ENCODE data around the gene ARL2.
"Not testable (repeated sequence)": the region's sequence is repeated elsewhere in the genome, so short reads cannot be mapped to it uniquely, and the experiment has no call there.

The ARL2 gene

DNA sequence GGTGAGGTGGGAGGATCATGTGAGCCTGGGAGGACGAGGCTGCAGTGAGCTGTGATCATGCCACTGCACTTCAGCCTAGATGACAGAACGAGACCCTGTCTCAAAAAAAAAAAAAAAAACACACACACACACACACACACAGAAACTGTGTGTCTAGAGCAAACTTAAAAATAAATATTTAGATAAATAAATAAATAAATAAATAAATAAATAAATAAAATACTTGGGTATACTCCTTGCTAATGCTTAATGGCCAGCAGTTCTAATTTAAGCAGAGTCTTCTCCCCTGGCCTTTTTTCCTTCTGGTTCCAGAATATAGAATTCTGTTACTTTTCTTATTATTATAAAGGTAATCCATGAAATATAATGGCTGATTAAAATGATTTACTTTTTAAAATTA lies 5.1 kb upstream of the ARL2 start:
- no peak for DNase-seq

DNA sequence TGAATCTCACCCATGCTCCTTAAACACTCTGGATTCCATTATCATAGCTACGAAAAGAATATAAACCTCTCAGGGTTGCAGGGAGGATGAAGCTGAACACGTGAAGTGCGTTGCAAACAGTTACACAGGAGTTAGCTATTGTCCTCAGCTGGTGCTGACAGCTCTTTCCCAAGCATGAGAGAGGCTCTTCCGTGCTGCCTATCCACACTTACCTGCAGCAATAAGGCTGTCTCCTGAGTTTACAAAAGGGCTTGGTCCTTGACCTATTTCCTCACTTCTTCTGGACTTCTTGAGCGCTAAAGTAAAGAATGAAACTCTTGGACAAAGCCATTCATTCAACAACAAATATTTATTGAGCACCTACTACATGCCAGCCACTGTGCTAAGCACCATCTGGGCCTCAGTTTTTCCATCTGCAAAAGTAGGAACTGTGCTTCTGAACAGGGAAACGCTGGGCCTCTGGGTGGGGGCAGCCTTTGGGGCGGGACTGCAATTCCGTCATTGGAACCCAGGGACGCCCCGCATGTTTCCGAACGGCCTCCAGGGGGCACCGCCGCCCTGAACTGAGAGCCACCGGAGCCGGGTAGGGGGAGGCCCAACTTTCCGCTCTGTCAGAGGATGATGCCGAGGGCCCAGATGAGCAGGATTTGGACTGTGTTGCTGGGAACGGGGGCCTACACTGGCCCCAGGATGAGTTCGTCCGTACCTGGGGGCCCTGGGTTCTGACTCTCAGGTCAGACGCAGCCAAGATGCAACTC lies 651 bp upstream of the ARL2 start:
- DNase-seq: peak; percentile 95

DNA sequence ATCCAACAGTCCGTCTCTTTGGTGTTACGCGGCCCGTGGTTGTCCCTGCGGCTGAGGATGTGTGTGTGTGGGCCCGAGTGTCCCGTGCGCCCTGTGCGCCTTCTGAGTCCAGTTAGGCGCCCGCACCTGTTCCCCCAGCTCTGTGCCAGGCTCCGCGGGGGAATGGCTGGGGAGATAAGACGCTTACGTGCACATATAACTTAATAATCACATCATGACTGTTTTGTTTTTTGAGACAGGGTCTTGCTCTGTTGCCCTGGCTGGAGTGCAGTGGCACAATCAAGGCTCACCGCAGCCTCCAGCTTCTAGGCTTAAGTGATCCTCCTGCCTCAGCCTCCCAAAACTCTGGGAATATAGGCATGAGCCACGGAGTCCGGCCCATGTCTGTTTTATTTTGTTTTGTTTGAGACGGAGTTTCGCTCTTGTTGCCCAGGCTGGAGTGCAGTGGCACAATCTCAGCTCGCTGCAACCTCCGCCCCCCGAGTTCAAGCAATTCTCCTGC lies 817 bp downstream of the ARL2 start:
- DNase-seq: no peak

DNA sequence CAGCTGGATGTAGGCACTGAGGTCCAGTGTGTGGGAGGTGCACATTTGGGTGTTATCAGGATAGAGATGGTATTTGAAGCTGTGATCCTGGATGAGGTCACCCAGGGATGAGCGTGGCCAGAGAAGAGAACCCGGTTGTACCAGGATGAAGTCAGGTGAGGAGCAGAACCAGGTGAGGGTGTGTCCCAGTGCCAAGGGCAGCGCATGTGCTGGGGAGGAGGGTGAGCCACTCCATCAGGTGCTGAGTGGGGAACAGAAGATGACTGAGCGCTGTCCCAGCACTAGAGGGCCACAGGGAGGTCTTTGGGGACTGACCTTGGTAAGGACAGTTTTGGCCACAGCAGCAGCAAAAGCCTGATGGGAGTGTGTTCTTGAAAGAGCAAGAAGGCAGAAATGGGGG lies 2.7 kb downstream of the ARL2 start:
- no peak for DNase-seq

DNA sequence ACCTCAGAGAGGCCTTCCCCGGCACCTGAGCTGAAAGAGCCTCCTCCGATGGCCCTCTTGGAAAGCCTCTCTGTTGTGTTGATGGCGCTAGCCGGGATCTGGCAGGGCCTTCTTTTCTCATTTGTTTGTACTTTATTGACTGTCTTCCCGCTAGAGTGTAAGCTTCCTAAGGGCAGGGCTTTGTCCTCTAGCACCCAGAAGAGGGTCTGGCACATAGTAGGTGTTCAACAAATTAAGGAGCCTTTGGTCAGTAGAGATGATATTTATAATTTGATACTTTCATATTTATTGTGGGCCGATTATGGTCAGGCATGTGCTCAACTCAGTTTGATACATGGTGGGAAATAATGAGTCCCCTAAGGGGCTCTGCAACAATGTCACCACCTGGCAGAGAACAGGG lies 4.0 kb downstream of the ARL2 start:
- no peak for DNase-seq

DNA sequence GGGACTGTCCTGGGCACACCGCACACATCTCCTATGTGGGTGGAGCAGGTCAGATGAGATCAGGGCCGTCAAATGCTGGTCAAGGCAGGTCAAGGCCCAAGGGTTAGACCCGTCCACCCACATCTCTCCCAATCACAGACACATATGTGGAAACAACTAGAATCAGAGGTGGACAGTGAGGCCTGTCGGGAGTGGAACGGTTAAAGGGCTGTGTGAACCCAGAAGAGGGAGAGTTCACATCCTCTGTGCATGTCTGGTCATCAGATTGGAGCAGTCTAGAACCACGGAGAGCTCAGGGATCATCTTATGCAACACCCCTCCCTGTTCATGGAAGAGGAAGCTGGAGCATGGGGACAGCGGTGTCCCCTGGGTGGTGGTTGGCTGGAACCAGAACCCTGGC lies 5.9 kb downstream of the ARL2 start:
- no peak for DNase-seq

DNA sequence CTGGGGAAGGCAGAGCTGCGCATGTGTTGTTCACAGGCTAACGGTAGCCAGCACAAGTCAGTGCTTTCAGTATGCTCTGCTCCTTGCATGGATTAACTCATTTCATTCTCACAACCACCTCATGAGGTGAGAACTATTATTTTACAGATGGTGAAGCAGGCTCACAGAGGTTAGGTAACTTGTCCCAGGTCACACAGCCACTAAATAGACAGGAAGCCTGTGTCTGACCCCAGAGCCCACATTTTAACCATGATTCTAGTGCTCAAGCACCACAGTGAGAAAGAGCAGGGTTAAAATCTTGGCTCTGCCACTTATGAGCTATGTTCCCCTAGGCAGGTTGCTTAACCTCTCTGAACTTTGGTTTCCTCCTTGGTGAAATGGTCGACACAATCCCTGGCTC lies 7.0 kb downstream of the ARL2 start:
- no peak for DNase-seq

DNA sequence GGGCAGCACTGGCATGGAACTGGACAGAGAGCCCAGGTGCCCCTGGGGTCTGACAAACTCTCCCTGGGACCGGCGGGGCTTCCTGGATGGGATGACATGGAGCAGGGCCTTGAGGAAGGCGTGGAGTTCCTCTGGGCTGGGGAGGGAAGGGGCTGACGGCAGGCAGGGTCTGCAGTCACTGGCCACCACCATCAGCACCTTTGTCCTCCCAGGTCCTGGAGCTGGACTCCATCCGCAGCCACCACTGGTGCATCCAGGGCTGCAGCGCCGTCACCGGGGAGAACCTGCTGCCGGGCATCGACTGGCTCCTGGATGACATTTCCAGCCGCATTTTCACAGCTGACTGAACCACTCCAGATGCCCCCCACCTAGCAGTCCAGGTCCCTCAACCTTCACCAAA lies 7.5 kb downstream of the ARL2 start:
- no peak for DNase-seq

DNA sequence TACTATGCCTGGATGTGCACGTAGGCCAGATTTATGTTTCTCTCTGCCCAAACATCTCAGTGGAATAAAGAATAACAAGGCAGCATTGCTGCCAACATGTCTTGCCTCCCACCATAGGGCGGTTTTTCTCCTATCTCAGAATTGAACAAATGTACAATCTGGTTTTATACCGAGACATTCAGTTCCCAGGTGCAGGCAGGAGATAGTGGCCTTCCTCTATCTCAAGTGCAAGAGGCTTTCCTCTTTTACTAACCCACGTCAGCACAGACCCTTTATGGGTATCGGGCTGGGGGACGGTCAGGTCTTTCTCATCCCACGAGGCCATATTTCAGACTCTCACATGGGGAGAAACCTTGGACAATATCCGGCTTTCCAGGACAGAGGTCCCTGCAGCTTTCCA lies 9.5 kb downstream of the ARL2 start:
- not testable (repeated sequence) for DNase-seq

DNA sequence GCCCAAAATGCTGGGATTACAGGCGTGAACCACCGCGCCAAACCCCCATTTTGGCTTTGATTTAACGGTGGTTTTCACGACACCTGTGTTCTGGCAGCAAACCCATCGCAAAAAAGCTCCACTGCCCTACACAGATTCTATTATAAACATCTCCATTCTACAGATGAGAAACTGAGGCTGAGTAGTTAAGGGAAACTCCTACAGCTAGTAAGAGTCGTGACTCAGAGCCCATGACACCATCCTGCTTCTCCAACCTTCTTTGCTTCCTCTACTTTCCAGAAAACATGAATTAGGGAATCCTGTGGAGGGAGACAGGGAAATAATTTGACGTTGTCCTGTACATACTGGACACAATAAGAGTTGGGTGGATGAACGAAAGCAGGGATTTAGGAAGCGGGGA lies 12.8 kb downstream of the ARL2 start:
- DNase-seq: no peak

DNA sequence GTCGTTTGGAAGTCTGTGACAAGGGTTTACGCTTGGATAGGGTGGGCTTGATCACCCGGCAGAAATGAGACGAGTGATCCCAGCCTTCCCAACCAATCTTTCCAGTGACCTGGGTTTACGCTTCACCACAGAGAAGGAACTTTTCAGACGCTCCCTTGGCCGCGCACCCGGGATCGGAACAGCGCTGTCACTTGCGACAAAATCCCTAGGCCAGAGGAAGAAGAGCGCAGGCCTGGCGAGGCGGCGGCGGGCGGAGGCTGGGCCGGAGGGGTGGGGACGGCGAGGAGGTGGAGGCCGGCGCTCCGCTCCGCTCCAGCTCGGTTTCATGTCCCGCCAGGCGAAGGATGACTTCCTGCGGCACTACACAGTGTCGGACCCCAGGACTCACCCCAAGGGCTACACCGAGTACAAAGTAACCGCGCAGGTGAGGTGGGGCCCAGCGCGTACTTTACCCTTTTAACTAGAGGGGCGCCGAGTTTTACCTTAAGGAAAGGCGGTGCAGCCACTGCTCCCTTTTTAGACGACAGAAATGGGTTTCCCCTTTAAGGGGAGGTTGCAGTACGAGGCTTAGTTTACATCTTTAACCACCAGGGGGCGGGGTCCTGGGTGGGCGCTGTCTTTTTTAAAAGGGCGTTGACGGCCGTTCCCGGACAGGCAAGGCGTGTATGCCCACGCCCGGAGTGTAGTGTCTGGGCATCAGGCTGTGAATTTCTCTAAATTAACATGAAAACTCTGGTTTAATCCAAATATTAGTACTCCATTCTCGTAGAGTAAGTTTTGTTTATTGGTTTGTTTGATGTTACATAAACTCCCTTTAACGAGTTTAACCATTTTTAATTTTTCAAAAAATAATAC lies 13.5 kb downstream of the ARL2 start, which contains the start of gene SNX15:
Gene SNX15 (plus strand): TSS at position 227 of the 855 bp plus-strand sequence. CDS start 99 bp downstream, at position 326.
- DNase-seq: peak; percentile 96

DNA sequence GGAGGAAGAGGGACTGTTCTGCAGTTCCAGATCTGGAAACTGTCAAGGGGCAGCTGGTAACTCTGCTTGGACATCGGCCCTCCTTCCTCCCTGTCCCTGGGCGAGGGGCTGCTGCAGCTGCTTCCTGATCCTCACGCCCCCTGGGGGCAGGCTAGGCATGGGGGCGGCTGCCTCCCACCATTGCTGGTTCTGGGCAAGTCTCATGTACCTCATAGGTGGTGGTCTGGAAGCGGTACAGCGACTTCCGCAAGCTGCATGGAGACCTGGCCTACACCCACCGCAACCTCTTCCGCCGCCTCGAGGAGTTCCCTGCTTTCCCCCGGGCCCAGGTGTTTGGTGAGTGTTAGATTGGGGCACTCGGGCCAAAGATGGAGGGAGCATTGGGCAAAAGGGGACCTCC lies 18.3 kb downstream of the ARL2 start:
- DNase-seq: no peak

DNA sequence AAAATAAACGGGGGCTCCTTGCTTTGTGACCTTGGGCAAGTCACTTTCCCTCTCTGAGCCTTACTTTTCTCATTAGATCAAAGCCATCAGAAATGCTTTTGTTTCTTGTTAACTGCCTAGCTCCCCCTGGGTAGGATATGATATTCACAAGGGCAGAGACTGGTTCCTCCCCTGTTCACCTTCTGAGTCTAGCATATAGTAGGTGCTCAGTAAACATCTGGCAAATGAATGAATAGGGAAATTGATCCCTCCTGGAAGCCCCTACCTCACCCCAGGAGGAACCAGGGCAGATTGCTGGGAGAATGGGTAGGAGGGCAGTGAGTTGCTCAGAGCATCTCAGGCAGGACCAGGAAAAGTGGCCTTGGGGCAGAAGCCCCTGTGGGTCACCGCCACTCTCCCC lies 20.5 kb downstream of the ARL2 start:
- no peak for DNase-seq

DNA sequence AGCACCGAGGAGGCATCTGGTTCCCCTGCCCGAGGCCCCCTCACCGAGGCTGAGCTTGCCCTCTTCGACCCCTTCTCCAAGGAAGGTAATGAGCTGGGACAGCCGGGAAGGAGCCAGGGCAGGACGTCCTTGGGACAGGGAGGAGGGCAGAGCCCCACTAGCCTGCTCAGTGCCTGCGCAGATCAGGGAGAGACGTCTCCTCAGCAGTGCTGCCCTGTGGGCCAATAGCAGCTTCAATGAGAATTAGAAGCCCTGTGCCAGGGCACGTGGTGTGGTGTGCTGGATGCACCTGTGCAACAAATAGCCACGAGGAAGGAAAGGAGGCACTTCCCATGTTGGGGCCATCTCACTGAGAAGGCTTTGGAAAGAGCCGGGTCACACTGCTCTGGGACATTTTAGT lies 21.6 kb downstream of the ARL2 start:
- DNase-seq: no peak

DNA sequence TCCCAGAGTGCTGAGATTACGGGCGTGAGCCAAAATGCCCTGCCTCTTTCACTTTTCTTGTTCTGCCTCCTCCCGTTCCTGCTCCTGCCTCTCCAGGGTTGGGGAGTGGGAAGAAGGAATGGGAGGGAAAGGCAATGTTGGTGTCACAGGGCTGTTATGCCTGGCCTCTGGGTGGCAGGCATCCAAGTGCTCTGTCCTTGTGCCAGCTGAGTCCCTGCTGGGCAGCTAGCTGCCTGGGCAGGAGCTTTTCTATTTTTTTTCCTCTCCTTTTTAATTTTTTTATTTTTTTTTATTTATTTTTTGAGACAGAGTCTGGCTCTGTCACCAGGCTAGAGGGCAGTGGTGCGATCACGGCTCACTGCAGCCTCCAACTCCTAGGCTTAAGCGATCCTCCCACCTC lies 23.0 kb downstream of the ARL2 start:
- DNase-seq: no peak

DNA sequence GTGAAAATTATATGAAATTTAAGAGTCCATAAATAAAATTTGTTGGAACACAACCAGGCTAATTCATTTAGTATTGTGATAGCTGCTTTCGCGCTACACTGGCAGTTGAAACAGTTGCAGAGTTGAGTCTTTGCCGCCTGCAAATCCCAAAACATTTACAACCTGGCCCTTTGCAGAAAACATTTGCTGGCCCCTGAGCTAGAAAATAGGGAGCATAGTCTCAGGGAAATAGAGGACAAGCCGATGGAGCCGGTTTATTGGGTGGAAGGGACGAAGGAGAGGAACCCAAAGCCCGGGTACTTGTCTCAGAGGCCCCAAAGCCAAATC lies 26.5 kb downstream of the ARL2 start:
- no peak for DNase-seq

DNA sequence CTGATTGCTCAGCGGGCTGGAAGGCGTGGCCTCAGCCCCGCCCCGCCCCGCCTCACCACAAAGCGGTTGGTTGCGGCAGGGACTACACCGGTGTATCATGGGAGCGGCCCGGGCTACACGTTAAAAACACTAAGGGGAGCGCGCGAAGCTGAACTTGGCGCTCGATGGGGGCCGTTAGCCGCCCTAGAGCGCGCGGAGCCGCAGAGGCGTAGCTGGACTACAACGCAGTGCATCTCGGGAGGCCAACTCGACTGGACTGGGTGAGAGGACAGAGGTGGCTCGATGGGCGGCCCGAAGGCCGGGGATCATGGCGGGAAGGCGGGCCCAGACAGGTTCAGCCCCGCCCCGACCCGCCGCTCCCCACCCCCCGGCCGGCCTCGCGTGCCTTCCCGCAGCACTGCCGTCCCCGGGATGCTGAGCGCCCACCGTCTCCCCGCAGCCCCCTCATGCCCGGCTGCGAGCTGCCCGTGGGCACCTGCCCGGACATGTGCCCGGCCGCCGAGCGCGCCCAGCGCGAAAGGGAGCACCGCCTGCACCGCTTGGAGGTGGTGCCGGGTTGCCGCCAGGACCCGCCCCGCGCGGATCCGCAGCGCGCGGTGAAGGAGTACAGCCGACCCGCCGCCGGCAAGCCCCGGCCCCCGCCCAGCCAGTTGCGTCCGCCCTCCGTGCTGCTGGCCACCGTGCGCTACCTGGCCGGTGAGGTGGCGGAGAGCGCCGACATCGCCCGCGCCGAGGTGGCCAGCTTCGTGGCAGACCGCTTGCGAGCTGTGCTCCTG lies 27.1 kb downstream of the ARL2 start, which contains the start of gene SAC3D1:
Gene SAC3D1 (plus strand): TSS at position 364 of the 776 bp plus-strand sequence. CDS start 83 bp downstream, at position 447.
- peak; percentile 93 for DNase-seq

DNA sequence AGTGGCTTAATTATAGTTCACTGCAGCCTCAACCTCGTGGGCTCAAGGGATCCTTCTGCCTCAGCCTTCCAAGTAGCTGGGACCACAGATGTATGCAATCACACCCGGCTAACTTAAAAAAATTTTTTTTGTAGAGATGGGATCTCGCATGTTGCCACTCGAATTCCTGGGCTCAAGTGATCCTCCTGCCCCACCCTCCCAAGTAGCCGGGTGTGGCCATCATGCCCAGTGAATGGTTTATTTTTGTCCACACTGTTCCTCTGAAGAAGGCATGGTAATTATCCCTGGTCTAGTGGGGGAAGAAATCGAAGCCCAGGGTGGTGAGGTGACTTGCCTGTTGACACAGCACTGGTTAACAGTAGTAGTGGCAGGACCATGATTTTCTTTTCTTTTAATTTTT lies 28.9 kb downstream of the ARL2 start:
- DNase-seq: no peak

DNA sequence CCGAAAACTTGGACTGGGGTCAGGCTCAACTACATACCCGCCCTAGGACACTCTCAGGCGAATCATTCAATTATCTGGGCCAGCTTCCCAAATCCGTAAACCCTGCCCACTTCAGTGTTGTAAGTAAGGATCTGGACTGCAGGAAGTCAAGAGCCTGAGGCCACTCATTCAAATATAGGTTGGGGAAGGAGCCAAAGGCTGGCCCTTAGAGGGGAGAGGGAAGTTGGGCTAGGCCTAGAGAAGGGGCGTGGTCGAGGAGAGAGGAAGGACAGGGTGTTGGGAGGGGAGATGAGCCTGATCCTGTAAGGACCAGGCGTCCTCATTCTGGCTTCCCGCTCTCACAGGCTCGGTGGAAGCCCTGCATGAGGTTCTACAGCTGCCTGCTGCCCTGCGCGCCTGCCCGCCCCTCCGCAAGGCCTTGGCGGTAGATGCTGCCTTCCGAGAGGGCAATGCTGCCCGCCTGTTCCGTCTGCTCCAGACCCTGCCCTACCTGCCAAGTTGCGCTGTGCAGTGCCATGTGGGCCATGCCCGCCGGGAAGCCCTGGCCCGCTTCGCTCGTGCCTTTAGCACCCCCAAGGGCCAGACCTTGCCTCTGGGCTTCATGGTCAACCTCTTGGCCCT lies 30.0 kb downstream of the ARL2 start:
- no peak for DNase-seq

DNA sequence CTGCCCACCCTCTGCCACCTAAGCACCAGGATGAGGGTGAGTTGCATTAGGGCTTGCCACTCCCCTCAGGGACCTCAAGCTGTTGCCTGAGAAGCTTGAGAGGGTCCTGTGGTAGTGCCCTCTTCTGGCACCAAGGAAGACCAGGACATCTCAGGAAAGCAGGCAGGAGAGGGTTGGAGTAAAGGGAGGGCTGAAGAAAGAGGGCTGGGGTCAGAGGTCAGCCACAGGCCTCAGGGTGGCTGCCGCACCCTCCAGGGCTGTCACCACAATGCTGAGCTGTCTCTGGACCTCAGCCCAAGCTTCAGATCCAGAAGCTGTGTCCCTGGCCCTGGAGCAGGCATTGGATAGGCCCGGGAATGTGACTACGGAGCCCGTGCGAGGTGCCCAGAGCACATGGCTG lies 31.1 kb downstream of the ARL2 start:
- no peak for DNase-seq

DNA sequence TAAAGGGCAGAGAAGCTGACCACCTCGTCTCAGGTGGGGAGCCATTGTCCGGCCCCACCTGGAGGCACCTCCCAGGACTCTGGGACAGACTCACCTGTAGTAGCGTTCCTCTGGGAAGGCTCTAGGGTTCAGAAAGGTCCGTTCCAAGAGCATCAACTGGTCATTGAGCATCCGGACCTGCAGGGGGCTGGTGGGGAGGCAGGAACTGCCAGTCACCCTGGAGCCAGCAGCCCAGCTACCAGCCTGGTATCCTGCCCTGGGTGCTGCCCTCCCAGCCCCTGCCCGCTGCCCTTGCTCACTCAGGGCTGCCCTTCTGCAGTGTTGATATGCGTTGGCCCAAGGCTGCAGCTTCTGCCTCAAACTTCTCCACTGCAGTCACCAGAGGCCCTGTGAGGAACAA lies 31.8 kb downstream of the ARL2 start:
- no peak for DNase-seq

DNA sequence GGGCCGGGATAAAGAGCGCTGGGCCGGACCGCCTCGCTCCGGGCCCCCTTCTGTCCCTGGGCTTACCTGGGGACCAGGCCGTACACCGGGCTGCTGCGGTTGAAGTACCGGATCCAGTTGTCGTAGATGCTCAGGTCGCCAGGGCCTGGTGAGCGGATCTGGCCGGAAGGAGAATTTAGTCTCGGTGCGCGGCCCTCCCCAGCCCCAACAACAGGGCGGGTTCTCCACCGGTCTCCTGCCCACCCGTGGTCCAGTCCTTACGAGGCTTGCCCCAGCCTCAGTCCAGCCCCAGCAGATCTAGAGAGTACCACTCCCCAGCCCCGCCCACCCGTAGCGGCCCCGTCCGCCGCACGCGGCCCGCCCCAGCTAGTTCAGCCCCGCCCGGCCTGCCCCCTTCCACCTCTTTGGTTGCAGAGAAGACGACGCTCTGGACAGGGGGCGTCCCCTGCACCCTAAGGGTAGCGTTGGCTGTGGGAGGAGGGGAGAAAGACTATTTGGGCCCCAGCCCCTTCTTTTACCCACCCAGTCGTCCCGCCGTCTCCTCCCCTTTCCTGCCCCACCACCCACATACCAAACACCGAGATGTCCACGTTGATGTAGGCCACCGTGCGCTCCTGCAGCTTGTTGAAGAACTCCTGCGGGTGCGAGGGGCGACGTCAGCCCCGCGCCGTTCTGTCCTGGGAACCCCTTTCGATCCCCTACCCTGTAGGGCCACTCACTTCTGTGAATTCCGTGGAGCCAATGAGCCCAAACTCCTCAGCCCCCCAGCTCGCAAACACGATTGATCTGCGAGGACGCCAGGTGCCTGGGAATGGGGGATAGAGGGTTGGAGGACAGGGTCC lies 33.8 kb downstream of the ARL2 start:
- DNase-seq: peak; percentile 72

All from left hindlimb (tissue), 1 donor.